Endometrial microvascular endothelial cells (primary cell): ENCODE data around the gene FAM161B. TPM values are rescaled to one million over a fixed set of nuclear protein-coding genes. Genes with fewer than 3 reads are reported as not detected.
"Not testable (repeated sequence)": the region's sequence is repeated elsewhere in the genome, so short reads cannot be mapped to it uniquely, and the experiment has no call there.

Experiments used
- in situ Hi-C: cut with HindIII; loops from 2 replicates; pipeline ENCODE4 v1.10.0; 2017; ENCODE audit warnings: low sequenced_read_pairs, low pct_unique_long_range_greater_than_20kb; ENCODE audit errors: inconsistent ontology term
- total RNA-seq: library from RNA; depleted of rRNA; stranded (reverse); fragments of >200 nt; gene quantifications from one replicate; pipeline ENCODE4 v1.2.3, GENCODE V29; 2015; ENCODE audit errors: inconsistent ontology term

Gene FAM161B
- total RNA-seq = 1.8 TPM

- in situ Hi-C loops = no loop called here
Observed at GRCh38 chr14:73949752-73950734, at the start of gene FAM161B, which contains the start of gene COQ6. FAM161B (minus strand) TSS chr14:73950094; CDS start chr14:73950026, 68 bp downstream. COQ6 (plus strand) TSS chr14:73950302; CDS start chr14:73950333, 31 bp downstream.

- in situ Hi-C loops = no loop called here
Observed at GRCh38 chr14:73998726-73999125, 48.8 kb upstream of the FAM161B start.

GRCh38 chr14:73997944-73998447 lies 48.1 kb upstream of the FAM161B start:
- in situ Hi-C loops = no loop called here

- in situ Hi-C loops = no loop called here
Observed at GRCh38 chr14:73997108-73997943, 47.4 kb upstream of the FAM161B start.

GRCh38 chr14:73996731-73997107 lies 46.8 kb upstream of the FAM161B start:
- in situ Hi-C loops = no loop called here

GRCh38 chr14:73995977-73996378 lies 46.1 kb upstream of the FAM161B start:
- in situ Hi-C loops = no loop called here

- in situ Hi-C loops = not testable (repeated sequence)
Observed at GRCh38 chr14:73994926-73995325, 45.0 kb upstream of the FAM161B start.

GRCh38 chr14:73991092-73991491 lies 41.2 kb upstream of the FAM161B start:
- in situ Hi-C loops = no loop called here

GRCh38 chr14:73988656-73989055 lies 38.8 kb upstream of the FAM161B start:
- in situ Hi-C loops = not testable (repeated sequence)

- in situ Hi-C loops = no loop called here
Observed at GRCh38 chr14:73988065-73988464, 38.2 kb upstream of the FAM161B start.

- in situ Hi-C loops = no loop called here
Observed at GRCh38 chr14:73977896-73978295, 28.0 kb upstream of the FAM161B start.

- in situ Hi-C loops = no loop called here
Observed at GRCh38 chr14:73976125-73976524, 26.2 kb upstream of the FAM161B start.

- in situ Hi-C loops = no loop called here
Observed at GRCh38 chr14:73973497-73973896, 23.6 kb upstream of the FAM161B start.

- in situ Hi-C loops = no loop called here
Observed at GRCh38 chr14:73968885-73969284, 19.0 kb upstream of the FAM161B start.

GRCh38 chr14:73965216-73965615 lies 15.3 kb upstream of the FAM161B start:
- in situ Hi-C loops = no loop called here

- in situ Hi-C loops = no loop called here
Observed at GRCh38 chr14:73961192-73961591, 11.3 kb upstream of the FAM161B start.

GRCh38 chr14:73958591-73958990 lies 8.7 kb upstream of the FAM161B start:
- in situ Hi-C loops = no loop called here

- in situ Hi-C loops = no loop called here
Observed at GRCh38 chr14:73955674-73956073, 5.8 kb upstream of the FAM161B start.

- in situ Hi-C loops = no loop called here
Observed at GRCh38 chr14:73953731-73954130, 3.8 kb upstream of the FAM161B start.
